22Rv1 (cell line): ENCODE results near the gene GLP2R.

Source experiments
- ZFX ChIP-seq: fragments of 450-650 bp; IDR thresholded peaks from 2 replicates; pipeline ENCODE4 v1.6.1; 2017; ENCODE audit warnings: antibody characterized with exemption, borderline replicate concordance
- TF ChIP-seq, protein P1 (sequence below): fragments of 450-650 bp; IDR thresholded peaks from 2 replicates; pipeline ENCODE4 v1.5.1; 2017; ENCODE audit warnings: mild to moderate bottlenecking

DNA sequence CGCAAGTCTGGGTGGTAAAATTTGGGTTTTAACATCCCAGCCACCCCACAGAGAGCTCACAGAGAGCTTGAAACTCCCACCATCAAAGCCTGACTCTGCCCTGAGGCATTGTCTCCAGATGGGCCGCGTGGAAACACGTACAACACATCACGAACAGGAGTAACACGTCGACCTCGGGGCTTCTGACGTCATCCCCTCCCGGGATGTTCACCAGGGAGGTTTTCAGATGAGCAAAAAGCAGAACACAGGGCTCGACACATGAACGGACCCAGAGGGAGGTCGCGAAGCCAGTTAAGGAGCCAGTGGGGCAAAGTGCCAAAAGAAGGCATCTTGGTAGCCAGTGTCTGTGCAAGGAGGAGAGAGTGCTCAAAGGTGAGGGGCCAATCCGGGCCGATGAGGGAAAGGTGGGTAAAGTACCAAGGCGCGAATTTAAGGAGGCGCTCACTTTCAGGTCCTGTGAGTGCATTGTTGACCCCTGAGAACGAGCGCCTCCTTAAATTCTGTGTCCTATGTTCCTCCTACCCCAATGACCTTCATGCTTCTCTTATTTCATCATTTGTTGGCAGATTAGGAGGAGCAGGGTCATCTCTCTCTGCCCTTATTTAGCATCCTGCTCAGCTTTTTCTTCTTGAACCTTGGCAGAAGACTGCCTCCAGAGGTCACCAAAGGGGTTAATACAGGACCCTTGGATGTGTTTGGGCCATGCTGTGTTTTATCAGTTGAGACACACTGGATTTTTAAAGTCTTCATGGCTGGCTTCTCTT, 73.7 kb downstream of the GLP2R start:
- TF ChIP-seq, protein P1, sequence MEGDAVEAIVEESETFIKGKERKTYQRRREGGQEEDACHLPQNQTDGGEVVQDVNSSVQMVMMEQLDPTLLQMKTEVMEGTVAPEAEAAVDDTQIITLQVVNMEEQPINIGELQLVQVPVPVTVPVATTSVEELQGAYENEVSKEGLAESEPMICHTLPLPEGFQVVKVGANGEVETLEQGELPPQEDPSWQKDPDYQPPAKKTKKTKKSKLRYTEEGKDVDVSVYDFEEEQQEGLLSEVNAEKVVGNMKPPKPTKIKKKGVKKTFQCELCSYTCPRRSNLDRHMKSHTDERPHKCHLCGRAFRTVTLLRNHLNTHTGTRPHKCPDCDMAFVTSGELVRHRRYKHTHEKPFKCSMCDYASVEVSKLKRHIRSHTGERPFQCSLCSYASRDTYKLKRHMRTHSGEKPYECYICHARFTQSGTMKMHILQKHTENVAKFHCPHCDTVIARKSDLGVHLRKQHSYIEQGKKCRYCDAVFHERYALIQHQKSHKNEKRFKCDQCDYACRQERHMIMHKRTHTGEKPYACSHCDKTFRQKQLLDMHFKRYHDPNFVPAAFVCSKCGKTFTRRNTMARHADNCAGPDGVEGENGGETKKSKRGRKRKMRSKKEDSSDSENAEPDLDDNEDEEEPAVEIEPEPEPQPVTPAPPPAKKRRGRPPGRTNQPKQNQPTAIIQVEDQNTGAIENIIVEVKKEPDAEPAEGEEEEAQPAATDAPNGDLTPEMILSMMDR, result no peak
- no peak for TF ChIP-seq ZFX
